Measurements from ENCODE around the gene PATL1. TPM values are rescaled to one million over a fixed set of nuclear protein-coding genes. Genes with fewer than 3 reads are reported as not detected.

The PATL1 gene
- polyA plus RNA-seq, 3 donors from 2014 or later = 2.2 to 6.2 (median 2.4) TPM

DNA sequence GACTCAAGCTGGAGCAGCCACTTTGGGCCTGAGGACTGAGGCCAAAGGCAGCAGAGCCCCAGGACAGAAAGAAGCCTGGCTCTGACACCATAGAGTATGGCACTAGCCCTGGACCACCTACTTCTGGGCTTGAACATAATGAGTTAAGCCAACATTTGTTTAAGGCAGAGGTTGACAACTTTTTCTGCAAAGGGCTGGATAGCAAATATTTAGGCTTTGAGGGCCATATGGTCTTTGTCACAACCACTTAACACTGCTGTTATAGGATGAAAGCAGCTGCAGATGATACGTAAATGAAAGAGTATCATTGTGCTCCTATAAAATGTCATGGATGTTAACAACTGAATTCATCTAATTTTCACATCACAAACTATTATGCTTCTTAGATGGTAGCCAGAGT lies 69.9 kb downstream of the PATL1 start:
- Mint-ChIP-seq H3K4me1 (peaks cover 7 to 22% of the 10 kb centered on the region in 2 donors), H3K4me3 (no peak overlapping the region), H3K27ac (peak overlapping the region in 1 of 6 donors; percentile 4), H3K36me3 (peaks cover 24 to 61% (median 50%) of the 10 kb centered on the region in 3 donors), H3K9me3 (no peaks in the 10 kb centered on the region), H3K27me3 (ENCODE audit: low read depth in 3 of 3) (peaks cover 0 to 2% (median 0%) of the 10 kb centered on the region in 3 donors)
- no peak for DNase-seq

Other genes with a start within 250 kb of the PATL1 start
- not detected for gene OR5A2, start 242.6 kb downstream of the PATL1 start, polyA plus RNA-seq
- gene OR5A1, start 232.6 kb downstream of the PATL1 start, polyA plus RNA-seq = not detected
- gene OR4D6, start 212.1 kb downstream of the PATL1 start, polyA plus RNA-seq = not detected
- gene OR4D10, start 195.7 kb downstream of the PATL1 start, polyA plus RNA-seq = not detected
- gene OR4D11, start 165.5 kb downstream of the PATL1 start, polyA plus RNA-seq = not detected
- gene OR4D9, start 157.5 kb downstream of the PATL1 start, polyA plus RNA-seq = not detected
- 10 to 100 TPM; 14.7 to 22.2 (median 19.0) TPM for gene OSBP, start 53.3 kb downstream of the PATL1 start, polyA plus RNA-seq
- gene OR10V1, start 44.8 kb upstream of the PATL1 start, polyA plus RNA-seq = not detected
- gene STX3, start 86.3 kb upstream of the PATL1 start, polyA plus RNA-seq = 1 to 10 TPM; 3.1 to 9.6 (median 7.0) TPM
- 10 to 100 TPM; 64.1 to 77.5 (median 68.7) TPM for gene MRPL16, start 141.7 kb upstream of the PATL1 start, polyA plus RNA-seq
- not detected for gene CBLIF, start 176.5 kb upstream of the PATL1 start, polyA plus RNA-seq
- not detected for gene TCN1, start 197.4 kb upstream of the PATL1 start, polyA plus RNA-seq
- not detected for gene OOSP3, start 209.7 kb upstream of the PATL1 start, polyA plus RNA-seq